NCI-H2029 treated with DMSO at 0.1 percent for 48 hours (cell line): ENCODE measurements around the gene OR4C12.
"Not testable (repeated sequence)": the region's sequence is repeated elsewhere in the genome, so short reads cannot be mapped to it uniquely, and the experiment has no call there.

Source experiments
- DNase-seq: peaks from one replicate; lab custom pipeline; 2025; lab: John Stamatoyannopoulos, UW

Gene OR4C12

DNA sequence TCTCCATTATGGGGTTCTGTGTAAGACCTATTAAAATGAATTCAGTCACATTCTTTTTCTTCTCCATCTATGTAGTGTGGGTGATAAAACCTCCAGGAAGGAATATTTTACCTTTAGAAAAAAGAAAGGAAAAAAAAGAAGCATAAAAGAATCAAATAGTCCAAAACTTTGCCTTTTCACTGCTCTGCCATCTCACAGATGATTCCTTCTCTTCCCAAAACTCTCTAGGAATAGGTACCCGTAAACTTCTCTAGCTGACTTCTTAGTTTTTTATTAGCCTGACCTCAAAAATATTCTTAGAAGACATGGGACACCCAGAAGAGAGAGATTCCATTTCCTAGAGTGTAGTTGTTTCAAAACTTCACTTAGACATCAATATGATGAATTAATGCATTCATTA is at the start of gene OR4C12:
TSS of gene OR4C12 (minus strand) at position 101 of the 400 bp plus-strand sequence. CDS start at position 67, 34 bp downstream.
- not testable (repeated sequence) for DNase-seq

DNA sequence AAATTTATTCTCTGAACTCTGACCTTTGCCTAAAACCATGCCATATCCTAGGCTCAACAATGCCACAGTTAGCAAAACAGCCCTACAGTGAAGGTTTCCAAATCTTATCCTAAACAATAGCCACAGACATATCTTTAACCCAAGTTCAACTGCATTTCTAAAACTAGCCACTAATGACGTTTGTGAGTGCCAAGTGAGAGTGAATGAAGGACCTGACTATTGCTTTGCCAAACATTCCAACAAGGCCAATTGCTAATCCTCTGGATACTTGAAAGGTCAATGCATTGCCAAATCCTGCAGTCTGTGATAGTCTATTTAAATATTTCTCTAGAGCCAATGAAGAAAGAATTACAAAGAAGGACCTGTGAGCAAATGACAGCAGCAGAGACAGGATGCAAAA is 47.9 kb upstream of the OR4C12 start:
- DNase-seq = no peak

DNA sequence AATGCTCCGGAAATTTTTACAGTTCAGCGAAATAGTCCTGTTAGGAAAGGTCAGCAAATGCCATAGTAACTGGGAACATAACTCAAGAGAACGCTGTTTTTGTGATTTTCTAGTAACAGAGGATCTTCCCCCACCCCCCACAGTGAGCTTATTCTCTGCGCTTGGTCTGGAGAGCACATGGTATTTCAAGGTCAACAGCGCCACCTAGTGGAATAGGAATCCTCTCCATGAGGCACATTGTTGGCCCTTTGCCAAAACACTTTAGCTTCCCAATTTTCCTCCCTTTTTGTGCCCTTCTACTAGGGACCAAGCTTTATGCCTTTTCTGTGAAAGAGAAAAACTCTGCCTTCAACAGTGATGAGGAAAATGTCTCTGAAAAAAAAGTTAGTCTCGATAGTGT is 13.2 kb upstream of the OR4C12 start:
- peak; percentile 63 for DNase-seq

DNA sequence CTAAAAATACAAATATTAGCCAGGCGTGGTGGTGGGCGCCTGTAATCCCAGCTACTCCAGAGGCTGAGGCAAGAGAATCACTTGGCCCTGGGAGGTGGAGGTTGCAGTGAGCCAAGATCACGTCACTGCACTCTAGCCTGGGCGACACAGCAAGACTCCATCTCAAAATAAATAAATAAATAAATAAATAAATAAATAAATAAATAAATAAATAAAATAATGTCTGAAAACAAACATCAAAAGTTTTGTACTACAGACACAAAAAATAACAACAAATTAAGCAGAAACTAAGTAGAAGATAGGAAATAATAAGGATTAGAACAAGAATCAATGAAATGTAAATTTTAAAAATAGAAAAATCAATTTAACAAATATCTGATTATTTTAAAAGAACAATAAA is 8.9 kb downstream of the OR4C12 start:
- DNase-seq = not testable (repeated sequence)

DNA sequence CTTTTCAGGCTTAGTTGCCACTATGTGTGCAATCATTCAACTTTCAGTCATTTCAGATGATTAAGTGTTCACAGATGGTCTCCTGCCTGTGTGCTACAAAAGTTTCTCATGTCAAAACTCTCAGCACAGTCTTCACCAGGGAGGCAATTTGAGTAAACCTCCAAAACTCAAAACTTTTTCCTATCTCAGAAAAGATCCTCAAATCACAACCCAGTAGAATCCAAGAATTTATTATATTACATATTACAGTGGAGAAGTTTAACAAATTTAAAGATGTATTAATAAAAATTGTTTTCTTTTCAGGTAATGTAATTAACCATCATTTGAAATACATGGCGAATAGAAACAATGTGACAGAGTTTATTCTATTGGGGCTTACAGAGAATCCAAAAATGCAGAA is 30.2 kb downstream of the OR4C12 start, which contains the start of gene OR4C13:
TSS of gene OR4C13 (plus strand) at position 301 of the 400 bp plus-strand sequence. CDS start at position 333, 32 bp downstream.
- no peak for DNase-seq

DNA sequence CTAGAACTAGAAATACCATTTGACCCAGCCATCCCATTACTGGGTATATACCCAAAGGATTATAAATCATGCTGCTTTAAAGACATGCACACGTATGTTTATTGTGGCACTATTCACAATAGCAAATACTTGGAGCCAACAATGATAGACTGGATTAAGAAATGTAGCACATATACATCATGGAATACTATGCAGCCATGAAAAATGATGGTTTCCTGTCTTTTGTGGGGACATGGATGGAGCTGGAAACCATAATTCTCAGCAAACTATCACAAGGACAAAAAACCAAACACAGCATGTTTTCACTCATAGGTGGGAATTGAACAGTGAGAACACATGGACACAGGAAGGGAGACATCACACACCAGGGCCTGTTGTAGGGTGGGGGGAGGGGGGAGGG is 33.6 kb downstream of the OR4C12 start:
- DNase-seq = not testable (repeated sequence)
